PC-9 (cell line): Measurements from ENCODE around the gene USH1C. TPM values are rescaled to one million over a fixed set of nuclear protein-coding genes. Genes with fewer than 3 reads are reported as not detected.

Experiments used
- BruUV-seq: library from RNA; stranded (reverse); fragments of 400-500 nt; replicated peaks from 2 replicates; lab custom pipeline; 2021; lab: Mats Ljungman, UMichigan
- CTCF ChIA-PET: fragments of 300-600 bp; sonication (Branson Sonifier 250); formaldehyde crosslinking; loops from one replicate; lab custom pipeline; 2022; ENCODE audit warnings: antibody characterized with exemption; lab: Charles Lee
- POLR2A ChIA-PET: fragments of 300-600 bp; sonication (Branson Sonifier 250); formaldehyde crosslinking; loops from one replicate; lab custom pipeline; 2022; ENCODE audit warnings: antibody characterized with exemption; ENCODE audit not compliant: unreplicated experiment; lab: Charles Lee
- DNase-seq, 2 experiments: peaks; one replicate each; pipeline versions ENCODE4 v3.0.0 to v3.0.0-alpha.2; 2015 to 2022; ENCODE audit warnings: mixed read lengths in 1 of 2
- H2AFZ ChIP-seq: fragments of 200-600 bp; sonication (generic); 2 replicates; pipeline ENCODE4 v1.8.1; 2017; ENCODE audit warnings: antibody characterized with exemption
- H3F3A ChIP-seq: fragments of 200-600 bp; sonication (generic); 2 replicates; pipeline ENCODE4 v1.8.1; 2017; ENCODE audit warnings: antibody characterized with exemption, mild to moderate bottlenecking, low read depth; ENCODE audit not compliant: insufficient read depth
- H3K27ac ChIP-seq: fragments of 200-600 bp; sonication (generic); 2 replicates; pipeline ENCODE4 v1.6.1; 2016; ENCODE audit warnings: mixed run types
- H3K27me3 ChIP-seq: fragments of 200-600 bp; sonication (generic); 2 replicates; pipeline ENCODE4 v1.6.1; 2016; ENCODE audit warnings: low read depth, mixed run types; ENCODE audit not compliant: insufficient read depth
- H3K36me3 ChIP-seq: fragments of 200-600 bp; sonication (generic); 2 replicates; pipeline ENCODE4 v1.6.1; 2016; ENCODE audit warnings: low read depth, mixed run types
- H3K4me1 ChIP-seq: fragments of 200-600 bp; sonication (generic); replicated peaks from 2 replicates; pipeline ENCODE4 v1.6.1; 2016; ENCODE audit warnings: mixed run types; ENCODE audit not compliant: insufficient read depth
- H3K4me2 ChIP-seq: fragments of 200-600 bp; sonication (generic); 2 replicates; pipeline ENCODE4 v1.6.1; 2017; ENCODE audit warnings: mixed run types
- H3K4me3 ChIP-seq: fragments of 200-600 bp; sonication (generic); 2 replicates; pipeline ENCODE4 v1.6.1; 2016; ENCODE audit warnings: mixed run types
- H3K79me2 ChIP-seq: fragments of 200-600 bp; sonication (generic); 2 replicates; pipeline ENCODE4 v1.6.1; 2017; ENCODE audit warnings: low read depth, mixed run types
- H3K9me2 ChIP-seq: fragments of 200-600 bp; sonication (generic); 2 replicates; pipeline ENCODE4 v1.8.1; 2017; ENCODE audit warnings: mild to moderate bottlenecking; ENCODE audit not compliant: insufficient read depth
- H3K9me3 ChIP-seq: fragments of 200-600 bp; sonication (generic); 2 replicates; pipeline ENCODE4 v1.8.1; 2016; ENCODE audit warnings: low read depth; ENCODE audit not compliant: insufficient read depth
- H4K20me1 ChIP-seq: fragments of 200-600 bp; sonication (generic); 2 replicates; pipeline ENCODE4 v1.8.1; 2017; ENCODE audit not compliant: insufficient read depth
- CTCF ChIP-seq: fragments of 200-600 bp; sonication (generic); conservative IDR thresholded peaks from 2 replicates; pipeline ENCODE4 v1.6.1; 2017; ENCODE audit warnings: mixed run types, antibody characterized with exemption, mild to moderate bottlenecking, moderate library complexity
- EZH2 ChIP-seq: fragments of 200-600 bp; sonication (generic); IDR thresholded peaks from 2 replicates; pipeline ENCODE4 v1.8.0; 2017; ENCODE audit warnings: antibody characterized with exemption, low read depth
- intact Hi-C: fragments of 100-400 bp; cut with micrococcal nuclease; formaldehyde crosslinking; loops from one replicate; pipeline ENCODE4 v1.10.0; 2022; ENCODE audit not compliant: unreplicated experiment
- total RNA-seq: library from RNA; stranded (reverse); gene quantifications from 2 replicates; pipeline ENCODE4 v1.2.3, GENCODE V29; 2021

The USH1C gene
- total RNA-seq, 1 experiment from 2014 or later, result not detected

DNA sequence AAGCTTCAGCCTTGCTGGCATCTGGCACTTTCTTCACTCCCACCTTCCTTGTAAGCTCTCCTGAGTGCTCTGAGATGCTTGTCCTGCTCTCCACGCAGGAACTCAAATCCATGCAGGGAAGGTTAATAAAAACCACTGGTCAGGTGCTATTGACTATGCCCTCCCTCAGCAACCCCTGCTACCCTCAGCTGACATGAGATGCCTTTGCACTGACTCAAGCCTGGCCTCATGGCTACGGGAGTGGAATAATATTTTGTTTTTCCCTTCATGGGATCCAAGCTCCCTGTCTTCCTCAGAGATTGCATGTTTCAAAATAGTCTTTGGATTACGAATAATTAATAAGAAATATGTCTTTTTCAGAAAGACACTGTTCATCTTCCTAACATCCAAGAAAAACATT is 35.9 kb downstream of the USH1C start:
- Histone ChIP-seq H4K20me1 (no peaks in the 10 kb centered on the region), H2AFZ (no peak overlapping the region), H3K27me3 (peaks cover 62% of the 10 kb centered on the region), H3K9me2 (no peaks in the 10 kb centered on the region), H3F3A (no peaks in the 10 kb centered on the region), H3K27ac (no peak overlapping the region), H3K4me3 (no peak overlapping the region), H3K36me3 (no peaks in the 10 kb centered on the region), H3K9me3 (no peaks in the 10 kb centered on the region), H3K4me1 (no peaks in the 10 kb centered on the region), H3K79me2 (no peaks in the 10 kb centered on the region), H3K4me2 (no peak overlapping the region)
- DNase-seq, result no peak
- BruUV-seq, result no TSS peak
- intact Hi-C loops, result loop anchor here (10.0 kb wide), 1 partner anchor 724 kb away; no protein-coding TSS in a partner anchor
- ChIA-PET CTCF (interaction anchor here (0.6 kb wide), 1 partner anchor 11 kb away, joined by 4 read pairs; no protein-coding TSS in a partner anchor), POLR2A (interaction anchor here (0.7 kb wide), 1 partner anchor 227 kb away, joined by 5 read pairs; no protein-coding TSS in a partner anchor)
- no peak for TF ChIP-seq EZH2
- TF ChIP-seq CTCF, result no peak

GRCh38 chr11:17507773-17508172 is 36.4 kb downstream of the USH1C start:
- Histone ChIP-seq H3K36me3 (no peaks in the 10 kb centered on the region), H2AFZ (no peak overlapping the region), H3K4me3 (no peak overlapping the region), H3K4me1 (no peaks in the 10 kb centered on the region), H3K79me2 (no peaks in the 10 kb centered on the region), H3K9me2 (no peaks in the 10 kb centered on the region), H3F3A (no peaks in the 10 kb centered on the region), H3K27me3 (peaks cover 57% of the 10 kb centered on the region), H4K20me1 (no peaks in the 10 kb centered on the region), H3K27ac (no peak overlapping the region), H3K4me2 (no peak overlapping the region), H3K9me3 (no peaks in the 10 kb centered on the region)
- TF ChIP-seq CTCF (no peak), EZH2 (no peak)
- no peak for DNase-seq
- no TSS peak for BruUV-seq
- ChIA-PET POLR2A (no interaction called here), CTCF (interaction anchor here (0.6 kb wide), 1 partner anchor 11 kb away, joined by 4 read pairs; no protein-coding TSS in a partner anchor)
- intact Hi-C loops, result loop anchor here (10.0 kb wide), 1 partner anchor 723 kb away; no protein-coding TSS in a partner anchor

GRCh38 chr11:17506942-17507341 is 37.3 kb downstream of the USH1C start:
- Histone ChIP-seq H4K20me1 (no peaks in the 10 kb centered on the region), H3K79me2 (no peaks in the 10 kb centered on the region), H3K36me3 (no peaks in the 10 kb centered on the region), H3K27me3 (peaks cover 63% of the 10 kb centered on the region), H3K9me3 (no peaks in the 10 kb centered on the region), H3K9me2 (no peaks in the 10 kb centered on the region), H3K27ac (no peak overlapping the region), H3K4me2 (no peak overlapping the region), H2AFZ (no peak overlapping the region), H3F3A (no peaks in the 10 kb centered on the region), H3K4me3 (no peak overlapping the region), H3K4me1 (no peaks in the 10 kb centered on the region)
- intact Hi-C loops, result loop anchor here (10.0 kb wide), 1 partner anchor 722 kb away; no protein-coding TSS in a partner anchor
- no peak for DNase-seq
- ChIA-PET CTCF (interaction anchor here (0.6 kb wide), 2 partner anchors 237 to 609 kb away, joined by 3 read pairs; no protein-coding TSS in a partner anchor), POLR2A (no interaction called here)
- TF ChIP-seq CTCF (no peak), EZH2 (no peak)
- no TSS peak for BruUV-seq
